CD4-positive, alpha-beta T cell treated with Interleukin-1 beta for 1 hour (primary cell): ENCODE data around the gene FCRL2.
A peak's percentile ranks its signal among the peaks of the same experiment; 100 is the strongest.
"Not testable (repeated sequence)": the region's sequence is repeated elsewhere in the genome, so short reads cannot be mapped to it uniquely, and the experiment has no call there.

Experiments
- DNase-seq, 2 donors: peaks; one replicate each; pipeline ENCODE4 v3.0.0-alpha.2; 2020 to 2022

The FCRL2 gene

GRCh38 chr1:157751283-157751682, 25.6 kb downstream of the FCRL2 start:
- no peak for DNase-seq

DNA sequence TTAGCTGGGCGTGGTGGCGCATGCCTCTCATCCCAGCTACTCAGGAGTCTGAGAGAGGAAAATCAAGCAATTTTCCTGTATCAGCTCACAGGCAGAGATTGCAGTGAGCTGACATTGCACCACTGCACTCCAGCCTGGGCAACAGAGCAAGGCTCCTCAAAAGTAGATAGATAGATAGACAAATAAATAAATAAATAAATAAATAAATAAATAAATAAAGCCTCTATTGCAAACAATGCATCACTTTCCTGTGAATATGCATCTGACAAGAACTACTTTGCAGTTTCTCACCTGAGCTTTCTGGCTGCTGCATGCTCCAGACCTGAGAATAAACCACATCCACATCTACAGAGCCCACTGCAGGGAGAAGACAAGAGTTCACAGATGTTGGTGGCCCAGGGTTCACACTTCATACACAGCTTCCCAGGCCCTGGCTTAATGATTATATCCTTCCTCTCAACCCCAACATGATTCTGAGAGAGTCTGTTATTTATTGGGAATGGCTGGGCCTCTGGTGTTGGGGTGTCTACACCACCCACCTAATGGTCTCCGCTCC, 28.6 kb downstream of the FCRL2 start:
- no peak for DNase-seq

DNA sequence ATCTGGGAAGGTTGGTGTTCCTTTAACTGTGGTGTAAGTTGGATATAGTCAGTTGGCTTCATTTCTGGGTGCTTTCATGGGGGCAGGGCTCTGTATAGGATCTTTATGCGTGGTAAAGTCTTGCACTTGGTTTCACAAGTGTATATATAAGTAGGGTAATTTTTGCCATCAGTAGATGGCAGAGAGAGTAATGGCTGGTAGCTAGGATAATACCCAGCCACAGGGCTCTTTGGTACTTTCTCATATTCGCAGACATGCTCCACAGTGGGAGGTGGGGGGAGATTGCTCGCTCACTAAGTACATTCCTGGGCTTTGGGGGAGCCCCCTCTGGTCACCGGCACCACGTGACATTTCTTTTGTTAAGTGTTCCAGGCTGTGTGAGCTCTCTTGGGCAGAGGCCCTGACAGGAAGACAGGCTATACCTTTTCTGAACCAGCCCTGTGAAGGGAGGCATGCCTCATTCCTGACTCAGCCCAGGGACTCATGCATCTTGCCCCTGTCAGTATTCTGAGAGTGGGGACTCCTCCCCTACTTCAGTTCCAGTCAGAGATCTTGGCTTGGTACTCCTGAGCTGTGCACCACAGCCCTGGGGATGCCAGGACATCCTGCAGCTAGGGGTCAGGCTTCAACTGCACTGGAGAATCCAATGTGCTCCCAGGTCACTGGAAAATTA, 37.6 kb downstream of the FCRL2 start:
- DNase-seq = no peak

DNA sequence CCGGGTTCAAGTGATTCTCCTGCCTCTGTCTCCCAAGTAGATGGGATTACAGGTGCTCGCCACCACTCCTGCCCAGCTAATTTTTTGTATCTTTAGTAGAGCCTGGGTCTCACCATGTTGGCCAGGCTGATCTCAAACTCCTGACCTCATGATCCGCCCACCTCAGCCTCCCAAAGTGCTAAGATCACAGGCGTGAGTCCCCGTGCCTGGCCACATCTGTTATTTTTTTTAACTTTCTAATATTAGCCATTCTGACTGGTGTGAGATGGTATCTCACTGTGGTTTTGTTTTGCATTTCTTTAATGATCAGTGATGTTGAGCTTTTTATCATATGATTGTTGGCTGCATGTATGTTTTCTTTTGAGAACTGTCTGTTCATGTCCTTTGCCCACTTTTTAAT, 40.9 kb downstream of the FCRL2 start:
- DNase-seq = not testable (repeated sequence)

DNA sequence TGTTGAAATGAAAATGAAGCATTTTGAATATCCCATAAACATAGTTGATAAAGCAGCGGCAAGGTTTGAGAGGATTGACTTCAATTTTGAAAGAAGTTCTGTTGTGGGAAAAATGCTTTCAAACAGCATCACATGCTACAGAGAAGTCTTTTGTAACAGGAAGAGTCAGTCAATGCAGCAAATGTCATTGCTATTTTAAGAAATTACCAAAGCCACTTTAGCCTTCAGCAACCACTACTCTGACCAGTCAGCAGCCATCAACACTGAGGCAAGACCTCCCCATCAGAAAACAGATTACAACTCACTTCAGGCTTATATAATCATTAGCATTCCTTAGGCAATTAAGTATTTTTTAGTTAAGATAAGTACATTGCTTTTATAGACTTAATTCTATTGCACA, 42.6 kb downstream of the FCRL2 start:
- DNase-seq = peak in 1 of 2 donors; percentile 13

DNA sequence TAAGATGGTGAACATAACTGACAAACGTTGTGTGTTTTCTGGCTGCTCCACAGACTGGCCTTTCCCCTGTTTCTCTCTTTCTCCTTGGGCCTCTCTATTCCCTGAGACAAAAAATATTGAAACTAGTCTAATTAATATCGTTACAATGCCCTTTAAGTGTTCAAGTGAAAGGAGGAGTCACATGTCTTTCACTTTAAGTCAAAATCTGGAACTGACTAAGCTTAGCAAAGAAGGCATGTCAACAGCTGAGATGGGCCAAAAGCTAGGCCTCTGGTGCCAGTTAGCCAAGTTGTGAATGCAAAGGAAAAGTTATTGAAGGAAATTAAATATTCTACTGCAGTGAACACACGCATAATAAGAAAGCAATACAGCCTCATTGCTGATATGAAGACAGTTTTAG, 44.2 kb downstream of the FCRL2 start:
- no peak for DNase-seq

- DNase-seq = peak; percentile 52 to 54
Observed at GRCh38 chr1:157725221-157725577, 51.7 kb downstream of the FCRL2 start.

GRCh38 chr1:157724537-157725220, 52.3 kb downstream of the FCRL2 start:
- DNase-seq = no peak

- DNase-seq = peak in 1 of 2 donors; percentile 14
Observed at GRCh38 chr1:157723157-157723556, 53.8 kb downstream of the FCRL2 start.

- no peak for DNase-seq
Observed at GRCh38 chr1:157721985-157722384, 54.9 kb downstream of the FCRL2 start.

DNA sequence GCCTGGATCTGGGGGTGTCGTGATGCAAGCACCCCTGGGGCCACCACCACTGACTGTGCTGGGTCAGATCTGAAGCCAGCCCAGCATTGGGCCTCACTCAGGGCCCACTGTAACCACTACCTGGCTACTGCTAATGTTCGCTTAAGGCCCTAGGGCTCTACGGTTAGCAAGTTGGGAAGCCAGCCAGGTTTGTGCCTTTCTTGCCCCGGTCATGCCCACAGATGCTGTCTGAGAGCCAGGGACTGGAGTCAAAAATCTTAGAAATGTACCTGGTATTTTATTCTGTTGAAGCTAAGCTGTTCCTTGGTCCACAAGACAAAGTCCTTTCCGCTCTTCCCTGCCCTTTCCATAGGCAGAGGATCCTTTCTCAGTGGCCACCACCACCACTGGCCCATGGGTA, 61.2 kb downstream of the FCRL2 start:
- DNase-seq = no peak

DNA sequence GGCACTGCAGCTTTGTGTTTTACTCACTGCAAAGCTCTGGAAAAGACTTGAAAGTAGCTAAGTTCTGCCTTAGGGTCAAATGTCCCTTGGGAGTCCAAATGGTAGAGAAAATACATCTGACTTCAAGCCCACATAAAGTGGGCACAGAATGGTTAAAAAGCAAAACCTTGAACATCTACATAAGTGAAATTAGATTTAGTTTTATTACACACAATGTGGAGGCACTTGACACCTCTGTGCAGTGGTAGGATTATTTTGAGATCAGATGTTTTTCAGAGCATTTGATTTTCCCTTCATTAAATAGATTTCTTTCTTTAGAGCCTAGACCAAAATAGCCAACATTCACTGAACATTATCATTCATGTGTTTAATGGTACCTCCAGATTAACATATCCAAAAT, 65.1 kb downstream of the FCRL2 start:
- no peak for DNase-seq

DNA sequence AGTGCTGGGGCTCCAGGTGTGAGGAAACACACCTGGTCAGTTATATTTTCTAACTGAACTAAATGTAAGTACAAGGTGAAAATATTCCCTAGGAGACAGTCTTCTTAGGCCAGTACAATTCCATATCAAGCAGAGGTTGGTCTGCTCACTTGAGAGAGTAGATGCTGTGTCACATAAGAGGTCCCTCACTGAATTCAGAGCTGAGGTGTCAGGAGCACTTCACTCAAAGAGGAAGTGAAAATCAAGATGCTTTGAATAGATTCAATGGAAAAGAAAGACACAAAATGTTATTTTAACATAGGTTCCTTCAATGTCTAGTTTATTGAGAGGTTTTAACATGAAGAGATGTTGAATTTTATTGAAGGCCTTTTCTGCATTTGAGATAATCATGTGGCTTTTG, 72.1 kb downstream of the FCRL2 start:
- DNase-seq = no peak

- DNase-seq = no peak
Observed at GRCh38 chr1:157703981-157704380, 73.0 kb downstream of the FCRL2 start.

- no peak for DNase-seq
Observed at GRCh38 chr1:157702308-157702825, 74.6 kb downstream of the FCRL2 start.

DNA sequence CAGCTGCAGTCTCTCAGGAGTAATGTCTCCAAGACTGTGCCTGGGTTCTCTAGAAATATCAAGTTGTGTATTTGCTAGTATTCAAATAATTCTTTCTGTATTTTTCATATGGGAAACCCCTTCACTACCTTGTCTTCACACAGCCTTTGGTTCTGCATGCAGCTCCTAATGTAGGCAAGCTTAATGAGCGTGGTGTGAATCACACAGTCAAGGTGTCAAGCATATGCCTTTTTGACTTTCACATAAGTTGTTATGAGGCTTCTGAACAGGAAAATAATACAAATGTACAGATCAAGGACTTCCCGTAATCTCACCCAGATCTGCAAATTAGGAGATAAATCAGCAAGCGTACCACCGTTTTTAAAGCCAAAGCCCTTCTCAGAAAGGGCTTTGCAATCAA, 76.2 kb downstream of the FCRL2 start, which contains the start of gene FCRL3:
Gene FCRL3 (minus strand): TSS at position 38 of the 400 bp plus-strand sequence. CDS start 280 bp downstream, outside the sequence.
- DNase-seq = peak; percentile 9 to 32

DNA sequence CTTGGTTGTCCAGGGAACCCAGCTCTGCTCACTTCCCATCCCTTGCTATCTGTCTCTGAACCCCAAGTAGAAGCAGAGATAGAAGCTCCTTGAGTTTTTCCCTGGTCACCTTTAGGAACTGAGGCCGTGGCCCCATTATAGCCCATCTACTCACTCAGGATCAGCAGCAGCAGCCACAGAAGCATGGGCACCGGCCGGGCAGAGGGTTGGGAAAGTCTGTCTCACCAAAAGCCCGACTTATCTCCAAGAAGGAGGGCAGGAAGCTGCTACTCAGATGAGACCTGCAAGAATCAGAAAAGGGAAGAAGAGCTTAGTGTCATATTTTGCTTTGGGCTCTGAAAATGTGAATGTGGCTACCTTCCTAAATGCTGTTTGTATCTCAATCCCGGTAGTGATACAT, 76.6 kb downstream of the FCRL2 start:
- no peak for DNase-seq

GRCh38 chr1:157697781-157698569, 79.0 kb downstream of the FCRL2 start:
- no peak for DNase-seq

DNA sequence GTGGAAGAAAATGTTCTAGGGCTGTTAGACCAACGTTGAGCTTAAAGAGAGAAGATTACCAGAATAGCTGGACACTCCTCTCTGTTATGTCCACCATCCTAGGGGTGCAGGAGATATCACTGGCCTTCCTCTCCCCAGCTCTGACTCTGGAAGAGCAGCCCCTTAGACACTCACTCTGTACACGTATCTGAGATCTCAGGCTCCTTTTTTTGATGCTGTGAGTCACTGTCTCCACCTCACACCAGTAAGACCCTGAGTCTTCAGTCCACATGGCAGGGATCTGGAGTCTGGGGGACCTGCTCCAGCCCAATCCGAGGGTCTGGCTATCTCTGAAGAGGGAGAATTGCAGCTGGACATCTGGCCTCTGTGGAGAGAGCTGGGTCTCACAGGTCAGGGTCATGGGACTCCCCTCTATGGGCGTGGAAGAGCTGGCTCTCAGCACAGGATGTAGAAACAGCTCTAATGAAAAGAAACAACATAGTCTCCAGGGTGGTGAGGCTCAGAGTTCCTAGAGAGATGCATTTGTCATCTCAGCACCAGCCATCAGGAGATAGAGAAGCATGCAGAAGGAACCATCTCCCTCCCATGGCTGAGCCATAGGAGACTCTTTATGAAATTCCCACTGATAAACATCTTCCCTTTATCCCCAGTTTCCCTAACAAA, 79.8 kb downstream of the FCRL2 start:
- DNase-seq = no peak
